ENCODE data around the gene CCDC106.

GRCh38 chr19:55613396-55613795 lies 34.6 kb upstream of the CCDC106 start:
- TF ChIP-seq CTCF (IDR thresholded peaks at IDR 0.05) (no peak), POLR2A (IDR thresholded peaks at IDR 0.05) (no peak), EP300 (IDR thresholded peaks at IDR 0.05) (no peak)
